GM18507 (cell line): Measurements from ENCODE around the gene CAMSAP1.
"Not testable (repeated sequence)": the region's sequence is repeated elsewhere in the genome, so short reads cannot be mapped to it uniquely, and the experiment has no call there.

Experiments used
- DNase-seq: peaks from one replicate; pipeline ENCODE4 v3.0.0; 2011; ENCODE audit warnings: low read depth; ENCODE audit not compliant: insufficient read length; ENCODE audit errors: extremely low spot score
- FAIRE-seq: peaks from 2 replicates; lab custom pipeline; 2011; peaks lifted over from hg19 to GRCh38; lab: Jason Lieb, UNC

Gene CAMSAP1

GRCh38 chr9:135902655-135903357 is 4.5 kb downstream of the CAMSAP1 start:
- no peak for FAIRE-seq
- DNase-seq: no peak

DNA sequence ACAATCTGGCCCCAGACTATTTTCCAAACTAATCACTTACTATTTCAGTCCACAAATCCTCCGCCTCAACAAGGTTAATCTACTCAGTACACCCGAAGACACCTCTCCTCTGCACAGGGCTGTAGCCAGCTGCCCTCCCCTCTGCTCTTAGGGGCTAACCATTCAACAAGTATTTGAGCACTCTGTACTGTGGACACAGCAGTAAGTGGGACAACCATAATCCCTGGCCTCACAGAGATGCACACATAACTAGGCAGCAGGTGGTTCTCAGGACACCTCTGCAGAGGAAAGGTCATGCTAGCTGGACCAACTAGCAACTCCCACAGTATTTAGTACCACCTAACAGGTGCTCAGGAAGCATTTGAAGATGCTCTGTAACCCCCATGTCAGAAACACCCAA is 5.5 kb downstream of the CAMSAP1 start:
- DNase-seq (no peak), FAIRE-seq (no peak)

DNA sequence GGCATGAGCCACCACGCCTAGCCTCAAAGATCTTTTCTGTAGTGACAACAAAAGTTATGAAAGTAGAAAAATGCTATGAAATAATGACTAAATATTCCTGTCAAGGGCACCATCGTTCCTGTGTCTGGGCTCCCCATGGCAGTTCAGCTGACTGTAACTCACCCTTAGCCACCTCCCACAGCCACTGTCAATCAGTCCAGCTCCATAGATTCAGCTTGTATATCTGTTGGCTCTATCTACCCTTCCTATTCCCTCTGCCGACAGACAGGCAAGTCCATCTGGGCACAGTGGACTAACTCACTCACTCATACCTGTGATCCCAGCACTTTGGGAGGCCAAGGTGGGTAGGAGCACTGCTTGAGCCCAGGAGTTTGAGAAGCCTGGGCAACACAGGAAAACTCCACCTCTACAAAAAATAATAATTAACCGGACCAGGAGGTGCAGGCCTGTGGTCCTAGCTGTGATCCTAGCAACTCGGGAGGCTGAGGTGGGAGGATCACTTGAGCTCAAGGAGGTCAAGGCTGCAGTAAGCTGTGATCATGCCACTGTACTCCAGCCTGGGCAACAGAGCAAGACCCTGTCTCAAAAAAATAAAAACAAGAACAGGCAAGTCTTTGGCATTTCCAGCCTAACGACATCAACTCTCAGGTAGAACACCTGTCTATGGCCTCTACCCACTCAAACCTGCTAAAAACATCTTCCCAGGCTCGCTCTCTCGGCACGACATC is 6.2 kb downstream of the CAMSAP1 start:
- FAIRE-seq (no peak), DNase-seq (no peak)

- FAIRE-seq: no peak
- DNase-seq: no peak
Observed at GRCh38 chr9:135898634-135899407, 8.5 kb downstream of the CAMSAP1 start.

DNA sequence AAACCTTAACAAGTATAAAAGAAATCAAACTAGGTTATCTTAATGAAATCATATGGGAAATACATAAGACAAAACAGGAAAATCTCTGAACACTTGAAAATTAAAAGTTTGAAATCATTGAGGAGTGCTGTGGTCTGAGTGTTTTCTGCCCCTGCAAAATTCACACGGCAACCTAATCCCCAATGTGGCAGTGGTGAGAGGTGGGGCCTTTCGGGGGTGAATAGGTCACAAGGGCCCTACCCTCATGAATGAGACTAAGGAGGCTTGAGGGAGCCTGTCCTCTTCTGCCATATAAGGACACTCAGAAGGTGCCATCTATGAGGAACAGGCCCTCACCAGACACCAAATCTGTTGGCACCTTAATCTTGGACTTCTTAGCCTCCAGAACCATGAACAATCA is 10.7 kb downstream of the CAMSAP1 start:
- DNase-seq: no peak
- FAIRE-seq: no peak

DNA sequence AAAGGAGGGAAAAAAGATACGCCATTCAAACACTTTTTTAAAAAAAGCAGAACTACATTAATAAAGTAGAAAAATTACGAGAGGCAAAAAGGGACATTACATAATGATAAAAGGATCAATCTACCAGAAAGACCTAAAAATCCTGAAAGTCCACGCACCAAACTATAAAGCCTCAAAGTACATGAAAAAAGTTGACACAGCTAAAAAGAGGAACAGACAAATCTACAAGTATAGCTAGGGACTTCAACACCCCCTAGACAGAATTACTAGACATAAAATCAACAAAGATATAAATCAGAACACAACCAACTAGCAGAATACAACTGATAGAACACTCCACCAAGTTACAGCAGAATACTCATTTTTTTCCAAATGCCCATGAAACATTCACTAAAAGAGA is 11.1 kb downstream of the CAMSAP1 start:
- no peak for FAIRE-seq
- no peak for DNase-seq

DNA sequence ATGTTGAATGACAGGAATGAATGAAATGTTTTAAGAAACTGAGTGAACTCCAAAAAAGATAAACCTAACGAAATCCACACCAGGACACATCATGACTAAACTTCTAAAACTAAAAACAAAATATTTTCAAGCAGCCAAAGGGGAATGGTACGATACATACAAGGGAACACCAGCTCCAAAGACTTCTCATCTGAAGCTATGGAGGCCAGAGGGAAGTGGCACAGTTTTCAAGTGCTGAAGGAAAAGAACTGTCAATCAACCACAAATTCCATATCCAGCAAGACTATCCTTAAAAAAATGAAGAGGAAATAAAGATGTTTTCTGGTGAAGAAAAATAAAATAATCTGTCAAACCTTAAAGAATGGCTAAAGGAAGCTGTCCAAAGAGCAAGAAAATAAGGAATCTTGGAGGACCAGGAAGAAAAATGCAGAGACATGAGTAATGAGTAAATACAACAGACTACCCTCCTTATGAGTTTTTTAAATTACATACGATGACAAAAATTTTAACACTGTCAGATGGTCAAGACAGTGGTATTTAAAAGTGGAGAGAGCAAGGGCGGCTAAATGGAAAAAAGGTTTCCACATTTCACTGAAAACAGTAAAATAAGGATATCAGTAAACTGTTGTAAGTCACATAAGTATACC is 12.0 kb downstream of the CAMSAP1 start:
- no peak for FAIRE-seq

GRCh38 chr9:135893104-135893503 is 14.2 kb downstream of the CAMSAP1 start:
- FAIRE-seq (no peak), DNase-seq (no peak)

More for the DNA sequence above, 12.0 kb downstream of the CAMSAP1 start:
- no peak for DNase-seq

- FAIRE-seq: not testable (repeated sequence)
Observed at GRCh38 chr9:135892327-135892726, 15.0 kb downstream of the CAMSAP1 start.

DNA sequence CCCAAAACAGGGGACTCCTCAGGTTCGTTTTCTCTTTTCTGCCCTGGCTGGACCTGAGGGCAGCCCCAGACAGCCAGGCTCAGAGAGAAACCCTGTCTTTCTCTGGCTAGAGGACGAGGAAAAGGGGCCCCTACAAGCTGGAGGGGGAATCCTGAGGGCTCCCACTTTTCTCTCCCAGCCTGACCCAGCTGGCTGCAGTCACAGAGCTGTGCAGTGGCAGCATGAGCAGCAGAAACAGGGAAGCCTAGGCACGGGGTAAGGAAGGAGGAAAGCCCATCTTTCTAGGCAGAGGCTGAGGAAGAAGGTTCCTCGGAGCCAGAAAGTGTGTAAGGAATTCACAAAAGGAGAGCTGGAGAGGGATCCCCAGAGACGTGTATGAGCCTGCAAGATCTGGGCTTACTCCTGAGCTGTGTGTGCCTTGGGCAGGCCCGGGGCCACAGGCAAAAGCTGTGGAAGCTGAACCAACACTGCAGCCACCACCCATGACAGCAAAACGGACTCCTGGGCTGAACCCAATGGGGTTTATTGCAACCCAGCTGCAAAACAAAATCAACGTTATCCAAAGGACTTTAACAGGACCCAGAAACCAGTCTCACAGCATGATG is 16.2 kb downstream of the CAMSAP1 start:
- no peak for DNase-seq
- FAIRE-seq: no peak

More at GRCh38 chr9:135892327-135892726, 15.0 kb downstream of the CAMSAP1 start:
- not testable (repeated sequence) for DNase-seq

GRCh38 chr9:135890190-135891026 is 16.9 kb downstream of the CAMSAP1 start:
- FAIRE-seq: no peak

GRCh38 chr9:135889564-135890189 is 17.7 kb downstream of the CAMSAP1 start:
- FAIRE-seq (no peak), DNase-seq (no peak)

More at GRCh38 chr9:135890190-135891026, 16.9 kb downstream of the CAMSAP1 start:
- no peak for DNase-seq

DNA sequence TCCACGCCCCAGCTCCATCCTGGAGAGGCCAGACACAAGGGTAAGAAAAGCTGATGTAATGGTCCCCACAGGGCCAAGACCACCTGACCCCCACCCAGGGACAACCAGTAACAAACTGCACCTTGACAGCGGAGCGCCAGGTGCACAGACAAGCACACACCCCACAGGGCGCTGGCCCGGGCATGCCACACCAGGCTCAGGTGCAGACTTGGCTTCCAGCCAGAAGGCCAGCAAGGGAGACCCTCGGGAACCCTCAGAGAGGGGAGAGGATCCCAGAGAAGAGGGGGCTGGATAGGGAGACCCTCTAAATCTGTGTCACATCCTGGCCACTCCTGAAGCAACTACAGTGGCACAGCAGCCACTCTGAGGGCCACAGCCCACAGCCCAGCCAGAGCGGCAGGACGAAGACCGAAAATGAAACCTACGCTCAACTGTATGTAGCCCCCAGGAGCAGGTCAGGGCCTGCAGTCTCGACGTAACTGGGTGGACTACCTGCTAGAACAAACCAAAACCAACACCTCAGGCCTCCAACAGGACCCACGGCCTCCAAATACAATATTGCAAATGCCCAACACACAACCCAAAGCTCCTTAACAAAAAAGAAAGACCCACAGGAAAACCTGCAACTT is 18.5 kb downstream of the CAMSAP1 start:
- FAIRE-seq (no peak), DNase-seq (no peak)

- no peak for DNase-seq
- FAIRE-seq: no peak
Observed at GRCh38 chr9:135888126-135888765, 19.1 kb downstream of the CAMSAP1 start.

- FAIRE-seq (peak; percentile 78), DNase-seq (no peak)
Observed at GRCh38 chr9:135887585-135888050, 19.7 kb downstream of the CAMSAP1 start.

DNA sequence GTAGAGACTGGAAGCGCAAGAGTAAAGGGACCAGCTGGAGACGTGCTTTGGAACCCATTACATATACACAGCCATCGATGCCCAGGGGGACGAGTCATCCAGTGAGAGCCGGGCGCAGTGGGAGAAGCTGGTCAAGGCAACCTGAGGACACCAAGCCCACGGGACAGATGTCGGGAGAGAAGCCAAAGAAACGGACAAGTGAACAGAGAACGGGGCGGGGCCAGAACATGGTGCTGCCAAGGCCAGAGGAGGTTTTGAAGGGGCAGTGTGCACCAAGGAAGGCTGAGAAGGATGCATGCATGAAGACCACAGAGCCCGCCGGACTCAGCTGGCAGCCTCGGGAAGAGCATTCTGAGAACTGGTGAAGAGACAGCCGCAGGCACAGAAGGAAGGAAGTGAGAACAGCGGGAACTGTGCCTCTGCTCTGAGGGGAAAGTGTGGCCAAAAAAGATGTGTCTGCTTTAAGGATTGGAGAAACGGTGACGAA is 20.3 kb downstream of the CAMSAP1 start:
- DNase-seq (no peak), FAIRE-seq (no peak)
